DND-41 (cell line): ENCODE data around the gene CCR2.

Experiments
- EZH2 ChIP-seq: IDR thresholded peaks from 3 replicates; pipeline ENCODE4 v1.6.1; 2012; ENCODE audit warnings: borderline replicate concordance, low read depth, mild to moderate bottlenecking, moderate library complexity, low read length, inconsistent platforms; ENCODE audit not compliant: severe bottlenecking
- TF ChIP-seq, protein P1 (sequence below): IDR thresholded peaks from 2 replicates; pipeline ENCODE4 v1.5.1; 2012; ENCODE audit warnings: borderline replicate concordance, low read length, moderate library complexity, mild to moderate bottlenecking; ENCODE audit not compliant: poor library complexity, severe bottlenecking; ENCODE audit errors: extremely low read depth

DNA sequence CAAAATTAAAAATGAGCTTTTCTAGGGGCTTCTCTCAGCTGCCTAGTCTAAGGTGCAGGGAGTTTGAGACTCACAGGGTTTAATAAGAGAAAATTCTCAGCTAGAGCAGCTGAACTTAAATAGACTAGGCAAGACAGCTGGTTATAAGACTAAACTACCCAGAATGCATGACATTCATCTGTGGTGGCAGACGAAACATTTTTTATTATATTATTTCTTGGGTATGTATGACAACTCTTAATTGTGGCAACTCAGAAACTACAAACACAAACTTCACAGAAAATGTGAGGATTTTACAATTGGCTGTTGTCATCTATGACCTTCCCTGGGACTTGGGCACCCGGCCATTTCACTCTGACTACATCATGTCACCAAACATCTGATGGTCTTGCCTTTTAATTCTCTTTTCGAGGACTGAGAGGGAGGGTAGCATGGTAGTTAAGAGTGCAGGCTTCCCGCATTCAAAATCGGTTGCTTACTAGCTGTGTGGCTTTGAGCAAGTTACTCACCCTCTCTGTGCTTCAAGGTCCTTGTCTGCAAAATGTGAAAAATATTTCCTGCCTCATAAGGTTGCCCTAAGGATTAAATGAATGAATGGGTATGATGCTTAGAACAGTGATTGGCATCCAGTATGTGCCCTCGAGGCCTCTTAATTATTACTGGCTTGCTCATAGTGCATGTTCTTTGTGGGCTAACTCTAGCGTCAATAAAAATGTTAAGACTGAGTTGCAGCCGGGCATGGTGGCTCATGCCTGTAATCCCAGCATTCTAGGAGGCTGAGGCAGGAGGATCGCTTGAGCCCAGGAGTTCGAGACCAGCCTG lies 17.8 kb downstream of the CCR2 start:
- TF ChIP-seq, protein P1, sequence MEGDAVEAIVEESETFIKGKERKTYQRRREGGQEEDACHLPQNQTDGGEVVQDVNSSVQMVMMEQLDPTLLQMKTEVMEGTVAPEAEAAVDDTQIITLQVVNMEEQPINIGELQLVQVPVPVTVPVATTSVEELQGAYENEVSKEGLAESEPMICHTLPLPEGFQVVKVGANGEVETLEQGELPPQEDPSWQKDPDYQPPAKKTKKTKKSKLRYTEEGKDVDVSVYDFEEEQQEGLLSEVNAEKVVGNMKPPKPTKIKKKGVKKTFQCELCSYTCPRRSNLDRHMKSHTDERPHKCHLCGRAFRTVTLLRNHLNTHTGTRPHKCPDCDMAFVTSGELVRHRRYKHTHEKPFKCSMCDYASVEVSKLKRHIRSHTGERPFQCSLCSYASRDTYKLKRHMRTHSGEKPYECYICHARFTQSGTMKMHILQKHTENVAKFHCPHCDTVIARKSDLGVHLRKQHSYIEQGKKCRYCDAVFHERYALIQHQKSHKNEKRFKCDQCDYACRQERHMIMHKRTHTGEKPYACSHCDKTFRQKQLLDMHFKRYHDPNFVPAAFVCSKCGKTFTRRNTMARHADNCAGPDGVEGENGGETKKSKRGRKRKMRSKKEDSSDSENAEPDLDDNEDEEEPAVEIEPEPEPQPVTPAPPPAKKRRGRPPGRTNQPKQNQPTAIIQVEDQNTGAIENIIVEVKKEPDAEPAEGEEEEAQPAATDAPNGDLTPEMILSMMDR = no peak
- TF ChIP-seq EZH2 = no peak
